Measurements from ENCODE around the gene FIG4. TPM values are rescaled to one million over a fixed set of nuclear protein-coding genes. Genes with fewer than 3 reads are reported as not detected.

Gene FIG4
- total and polyA plus RNA-seq, 2 of the 4 experiments (the other 2 are of a cell fraction) = 12.1 to 15.4 TPM

DNA sequence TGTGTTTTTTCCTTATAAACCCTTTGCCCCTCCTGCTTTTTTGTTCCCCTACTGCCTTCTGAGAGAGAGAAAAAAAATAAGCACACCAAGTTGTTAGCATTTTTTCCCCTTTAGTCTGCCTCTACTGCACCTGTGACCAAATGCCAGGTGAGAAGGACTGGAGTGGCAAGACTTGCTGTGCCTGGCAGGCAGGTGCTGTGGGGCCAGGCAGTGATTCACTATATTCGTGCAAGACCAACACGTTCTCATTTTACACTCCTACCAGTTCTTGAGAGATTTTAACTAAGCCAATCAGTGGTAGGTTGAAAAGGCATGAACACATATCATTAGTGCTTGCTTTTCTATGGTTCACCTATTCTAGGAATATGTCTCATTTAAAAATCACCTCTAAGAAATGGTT, 109.7 kb downstream of the FIG4 start (continued):
- TF ChIP-seq, protein P1, sequence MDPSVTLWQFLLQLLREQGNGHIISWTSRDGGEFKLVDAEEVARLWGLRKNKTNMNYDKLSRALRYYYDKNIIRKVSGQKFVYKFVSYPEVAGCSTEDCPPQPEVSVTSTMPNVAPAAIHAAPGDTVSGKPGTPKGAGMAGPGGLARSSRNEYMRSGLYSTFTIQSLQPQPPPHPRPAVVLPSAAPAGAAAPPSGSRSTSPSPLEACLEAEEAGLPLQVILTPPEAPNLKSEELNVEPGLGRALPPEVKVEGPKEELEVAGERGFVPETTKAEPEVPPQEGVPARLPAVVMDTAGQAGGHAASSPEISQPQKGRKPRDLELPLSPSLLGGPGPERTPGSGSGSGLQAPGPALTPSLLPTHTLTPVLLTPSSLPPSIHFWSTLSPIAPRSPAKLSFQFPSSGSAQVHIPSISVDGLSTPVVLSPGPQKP (IDR thresholded peaks at IDR 0.05; ENCODE audit: borderline replicate concordance, low read depth, low read length) = no peak
- TF ChIP-seq FOS (IDR thresholded peaks at IDR 0.05; ENCODE audit: low read depth, low read length) = no peak

DNA sequence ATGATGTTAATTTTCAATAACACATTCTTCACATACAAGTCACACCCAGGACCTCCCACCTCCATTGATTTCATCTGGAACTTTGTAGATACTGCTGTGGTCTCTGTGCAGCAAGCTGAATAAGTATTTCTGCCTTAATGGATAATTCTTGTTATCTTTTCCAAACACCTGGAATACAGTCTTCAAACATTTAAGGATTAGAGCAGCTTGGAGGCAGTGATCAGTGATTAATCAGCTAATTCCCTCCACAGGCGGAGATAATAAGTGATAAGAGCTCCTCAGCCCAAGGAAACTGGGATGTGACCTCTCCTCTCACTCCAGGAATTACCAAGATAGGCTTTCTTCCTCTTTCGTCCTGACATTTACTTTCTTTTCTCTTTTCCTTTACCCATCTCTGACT, 110.7 kb downstream of the FIG4 start:
- H4K8ac ChIP-seq (ENCODE audit: low read depth in 2 of 2, low read length in 2 of 2) = no peak overlapping the region
- no peaks in the 10 kb centered on the region for H3K9me3 ChIP-seq (ENCODE audit: control insufficient read depth, insufficient read depth, low read length)
- no peak overlapping the region for H3K4me2 ChIP-seq (ENCODE audit: low read depth, low read length)
- no peak overlapping the region for H2BK120ac ChIP-seq (ENCODE audit: low read depth, low read length)
- no peaks in the 10 kb centered on the region for H4K20me1 ChIP-seq (ENCODE audit: insufficient read depth, low read length)
- no peak overlapping the region for H3K56ac ChIP-seq (ENCODE audit: extremely low read depth, insufficient read depth, low read length)
- H3K18ac ChIP-seq (ENCODE audit: low read depth, low read length) = no peak overlapping the region
- no CpG with 5 or more reads among the region's 2 CpGs for WGBS, 2 experiments (ENCODE audit: extremely low coverage in 2 of 2, insufficient read length in 1 of 2)
- H3K14ac ChIP-seq (replicated peaks; ENCODE audit: low read depth, low read length) = no peak overlapping the region
- no peak overlapping the region for H2AFZ ChIP-seq (replicated peaks; ENCODE audit: low read length, poor library complexity)
- H3K27me3 ChIP-seq (ENCODE audit: control insufficient read depth, insufficient read depth, low read length) = no peaks in the 10 kb centered on the region
- no peak overlapping the region for H2AK5ac ChIP-seq (ENCODE audit: low read depth, low read length)
- BruUV-seq (replicated peaks) = no TSS peak
- H2BK15ac ChIP-seq (ENCODE audit: low read depth, low read length) = no peak overlapping the region
- H3K4me1 ChIP-seq (ENCODE audit: control insufficient read depth, insufficient read depth, low read length) = peaks cover 2% of the 10 kb centered on the region; the same call in 1 of the 2 replicates
- H4K5ac ChIP-seq (ENCODE audit: low read depth, low read length) = no peak overlapping the region
- intact Hi-C loops (cut with micrococcal nuclease) (no loop called here), in situ Hi-C loops (cut with MboI; ENCODE audit: low sequenced_read_pairs) (no loop called here), dilution Hi-C loops (cut with HindIII; ENCODE audit: low sequenced_read_pairs, unreplicated experiment) (no loop called here)
- H4K91ac ChIP-seq (ENCODE audit: insufficient read depth, low read depth, low read length) = no peak overlapping the region
- ATAC-seq (ENCODE audit: low read depth) (no peak), DNase-seq (no peak)
- no peak overlapping the region for H2AK9ac ChIP-seq (replicated peaks; ENCODE audit: low read depth, low read length, poor library complexity)
- ChIA-PET CTCF (interaction anchor here (0.6 kb wide), 1 partner anchor 16 kb away, joined by 4 read pairs; no protein-coding TSS in a partner anchor), POLR2A (ENCODE audit: unreplicated experiment) (no interaction called here)
- H3K27ac ChIP-seq (ENCODE audit: insufficient read depth, low read length) = no peak overlapping the region
- no peaks in the 10 kb centered on the region for H3K79me1 ChIP-seq (ENCODE audit: low read depth in 1 of 2, low read length in 2 of 2)
- H3K23ac ChIP-seq (ENCODE audit: low read depth, low read length) = no peak overlapping the region
- H3K9me1 ChIP-seq (ENCODE audit: insufficient read depth, low read length) = peaks cover 6% of the 10 kb centered on the region; the same call in 1 of the 2 replicates
- H3K4me3 ChIP-seq (ENCODE audit: insufficient read depth, low read depth, low read length) = no peak overlapping the region
- no peaks in the 10 kb centered on the region; the same call in 1 of the 2 replicates for H3K36me3 ChIP-seq (ENCODE audit: control insufficient read depth, insufficient read depth, low read length)
- no peak overlapping the region for H2BK20ac ChIP-seq (ENCODE audit: low read depth, low read length)
- no peak overlapping the region for H3K4ac ChIP-seq (ENCODE audit: low read depth, low read length)
- H2BK5ac ChIP-seq (ENCODE audit: low read depth, low read length, poor library complexity, severe bottlenecking) = no peak overlapping the region
- TF ChIP-seq, protein P1 (IDR thresholded peaks at IDR 0.05; ENCODE audit: borderline replicate concordance, low read depth, low read length) = no peak
- no peak for TF ChIP-seq POLR2A (IDR thresholded peaks at IDR 0.05; ENCODE audit: low read depth, low read length)
- no peak for TF ChIP-seq RAD21 (IDR thresholded peaks at IDR 0.05; ENCODE audit: low read length)
- no peak for TF ChIP-seq SMC3 (IDR thresholded peaks at IDR 0.05; ENCODE audit: low read depth, low read length)
- no peak for TF ChIP-seq BHLHE40 (IDR thresholded peaks at IDR 0.05; ENCODE audit: low read depth, low read length)
- TF ChIP-seq MAZ (IDR thresholded peaks at IDR 0.05; ENCODE audit: borderline replicate concordance, low read depth, low read length) = no peak
- no peak for TF ChIP-seq NFE2L2 (IDR thresholded peaks at IDR 0.05; ENCODE audit: low read depth, low read length)
- TF ChIP-seq MAFK (IDR thresholded peaks at IDR 0.05; ENCODE audit: low read depth, low read length) = no peak
- TF ChIP-seq, protein P2, sequence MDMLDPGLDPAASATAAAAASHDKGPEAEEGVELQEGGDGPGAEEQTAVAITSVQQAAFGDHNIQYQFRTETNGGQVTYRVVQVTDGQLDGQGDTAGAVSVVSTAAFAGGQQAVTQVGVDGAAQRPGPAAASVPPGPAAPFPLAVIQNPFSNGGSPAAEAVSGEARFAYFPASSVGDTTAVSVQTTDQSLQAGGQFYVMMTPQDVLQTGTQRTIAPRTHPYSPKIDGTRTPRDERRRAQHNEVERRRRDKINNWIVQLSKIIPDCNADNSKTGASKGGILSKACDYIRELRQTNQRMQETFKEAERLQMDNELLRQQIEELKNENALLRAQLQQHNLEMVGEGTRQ (IDR thresholded peaks at IDR 0.05; ENCODE audit: low read depth, low read length) = no peak
- TF ChIP-seq MXI1 (IDR thresholded peaks at IDR 0.05; ENCODE audit: borderline replicate concordance, low read depth, low read length) = no peak
- TF ChIP-seq CHD1 (IDR thresholded peaks at IDR 0.05; ENCODE audit: low read depth, low read length) = no peak
- no peak for TF ChIP-seq RFX5 (IDR thresholded peaks at IDR 0.05; ENCODE audit: low read depth, low read length)
- no peak for TF ChIP-seq RCOR1 (IDR thresholded peaks at IDR 0.05; ENCODE audit: insufficient replicate concordance, low read length)
- H3K9ac ChIP-seq (ENCODE audit: low read depth, low read length) = no peak overlapping the region
